Esophagus muscularis mucosa (tissue), 4 donors: ENCODE measurements around the gene PCDH1. TPM values are rescaled to one million over a fixed set of nuclear protein-coding genes. Genes with fewer than 3 reads are reported as not detected.

Experiments used
- DNase-seq: peaks from one replicate; pipeline ENCODE4 v3.0.0-alpha.2; 2017; ENCODE audit errors: extremely low spot score
- H3K27ac ChIP-seq, 4 donors: fragments of 200-600 bp; sonication (generic); replicated peaks in 1 of 4; 1 replicate in 3 of 4; 2 replicates in 1 of 4; pipeline ENCODE4 v1.5.1; 2016 to 2019; ENCODE audit warnings: mild to moderate bottlenecking in 1 of 4
- H3K27me3 ChIP-seq, 4 donors: fragments of 200-600 bp; sonication (generic); one replicate each; pipeline versions ENCODE4 v1.5.1 to v1.6.0; 2016 to 2019
- H3K36me3 ChIP-seq, 4 donors: fragments of 200-600 bp; sonication (generic); one replicate each; pipeline ENCODE4 v1.5.1; 2016 to 2019
- H3K4me1 ChIP-seq, 4 donors: fragments of 200-600 bp; sonication (generic); one replicate each; pipeline ENCODE4 v1.5.1; 2016 to 2019
- H3K4me3 ChIP-seq, 4 donors: fragments of 200-600 bp; sonication (generic); 1 replicate in 2 of 4; 2 replicates in 2 of 4; pipeline ENCODE4 v1.5.1; 2016 to 2019; ENCODE audit warnings: mild to moderate bottlenecking in 4 of 4, moderate library complexity in 1 of 4
- H3K9me3 ChIP-seq, 4 donors: fragments of 200-600 bp; sonication (generic); 1 replicate in 3 of 4; 2 replicates in 1 of 4; pipeline ENCODE4 v1.5.1; 2016 to 2019
- CTCF ChIP-seq, 3 experiments: fragments of 200-600 bp in 2 of 3; fragments of 450-650 bp in 1 of 3; sonication (generic) in 2 of 3; IDR thresholded peaks; one replicate each; pipeline ENCODE4 v1.5.1; 2017 to 2019; ENCODE audit warnings: antibody characterized with exemption in 3 of 3, mild to moderate bottlenecking in 2 of 3, moderate library complexity in 1 of 3
- EP300 ChIP-seq: sonication (generic); formaldehyde crosslinking; IDR thresholded peaks from one replicate; pipeline ENCODE4 v1.6.1; 2017; ENCODE audit warnings: antibody characterized with exemption
- POLR2A ChIP-seq: fragments of 450-650 bp; IDR thresholded peaks from one replicate; pipeline ENCODE4 v1.6.1; 2017; ENCODE audit warnings: antibody characterized with exemption, moderate library complexity, mild to moderate bottlenecking, low read depth
- POLR2AphosphoS5 ChIP-seq, 2 donors: sonication (generic); formaldehyde crosslinking; IDR thresholded peaks; one replicate each; pipeline ENCODE4 v1.6.1; 2017; ENCODE audit warnings: antibody characterized with exemption in 2 of 2
- WGBS: methylation state at CpG from one replicate; pipeline ENCODE4 v1.1.5; 2018; 5-methylcytosine and 5-hydroxymethylcytosine counted together
- intact Hi-C: fragments of 100-400 bp; cut with DNase I; formaldehyde crosslinking; loops from one replicate; pipeline ENCODE4 v1.15.1; 2023
- total RNA-seq, 4 donors: library from RNA; depleted of rRNA; stranded (reverse); fragments of >200 nt; gene quantifications; one replicate each; pipeline versions ENCODE4 v1.1.0 to v1.2.1, GENCODE V29; 2016

The PCDH1 gene
- total RNA-seq, 4 donors from 2014 or later: 18.7 to 57.8 (median 38.2) TPM

GRCh38 chr5:141882594-141883183, 4.5 kb upstream of the PCDH1 start:
- H3K4me1 ChIP-seq: peaks cover 46 to 61% (median 60%) of the 10 kb centered on the region in 4 donors
- WGBS: 12% methylated on average over 13 of the region's 13 CpGs
- no peak for DNase-seq
- no peak for TF ChIP-seq CTCF (IDR thresholded peaks at IDR 0.05)
- TF ChIP-seq POLR2AphosphoS5 (IDR thresholded peaks at IDR 0.05): no peak
- TF ChIP-seq POLR2A: no peak
- TF ChIP-seq EP300: no peak
- H3K27me3 ChIP-seq: peaks cover 0 to 70% (median 28%) of the 10 kb centered on the region in 4 donors
- H3K9me3 ChIP-seq: no peaks in the 10 kb centered on the region
- intact Hi-C loops: no loop called here
- no peaks in the 10 kb centered on the region for H3K36me3 ChIP-seq
- peak overlapping the region; percentile 48 to 63 (median 54) for H3K27ac ChIP-seq
- peak overlapping the region in 2 of 4 donors; percentile 4 to 19 for H3K4me3 ChIP-seq

GRCh38 chr5:141881886-141882285, 3.7 kb upstream of the PCDH1 start:
- H3K27ac ChIP-seq: peak overlapping the region; percentile 48 to 63 (median 54)
- peaks cover 0 to 1% (median 0%) of the 10 kb centered on the region in 4 donors for H3K36me3 ChIP-seq
- intact Hi-C loops: no loop called here
- H3K9me3 ChIP-seq: no peaks in the 10 kb centered on the region
- no peak for DNase-seq
- H3K4me1 ChIP-seq: peaks cover 49 to 69% (median 68%) of the 10 kb centered on the region in 4 donors
- no peak for TF ChIP-seq POLR2A
- TF ChIP-seq EP300: no peak
- 32% methylated on average over 4 of the region's 4 CpGs for WGBS
- no peak overlapping the region for H3K4me3 ChIP-seq
- H3K27me3 ChIP-seq: peaks cover 0 to 78% (median 34%) of the 10 kb centered on the region in 4 donors

- no peaks in the 10 kb centered on the region for H3K9me3 ChIP-seq
- intact Hi-C loops: no loop called here
- H3K36me3 ChIP-seq: peaks cover 0 to 6% (median 0%) of the 10 kb centered on the region in 4 donors
- peak overlapping the region; percentile 48 to 82 (median 54) for H3K27ac ChIP-seq
- no peak for DNase-seq
- H3K4me3 ChIP-seq: no peak overlapping the region
- peaks cover 0 to 85% (median 41%) of the 10 kb centered on the region in 4 donors for H3K27me3 ChIP-seq
- TF ChIP-seq CTCF (IDR thresholded peaks at IDR 0.05): no peak
- TF ChIP-seq EP300: no peak
- TF ChIP-seq POLR2AphosphoS5 (IDR thresholded peaks at IDR 0.05): peak in 1 of 2 donors; percentile 47
- no peak for TF ChIP-seq POLR2A
- peaks cover 56 to 76% (median 75%) of the 10 kb centered on the region in 4 donors for H3K4me1 ChIP-seq
- 35% methylated on average over 8 of the region's 8 CpGs for WGBS
These were observed 3.0 kb upstream of the PCDH1 start for GRCh38 chr5:141880961-141881801.

GRCh38 chr5:141879941-141880738, 1.9 kb upstream of the PCDH1 start:
- Histone ChIP-seq H3K9me3 (no peaks in the 10 kb centered on the region), H3K36me3 (peaks cover 0 to 6% (median 0%) of the 10 kb centered on the region in 4 donors), H3K27me3 (peaks cover 0 to 87% (median 48%) of the 10 kb centered on the region in 4 donors), H3K27ac (peak overlapping the region in 3 of 4 donors; percentile 44 to 82 (median 46)), H3K4me1 (peaks cover 63 to 87% (median 85%) of the 10 kb centered on the region in 4 donors), H3K4me3 (no peak overlapping the region)
- no peak for TF ChIP-seq EP300
- no peak for TF ChIP-seq POLR2AphosphoS5 (IDR thresholded peaks at IDR 0.05)
- no peak for TF ChIP-seq POLR2A
- TF ChIP-seq CTCF (IDR thresholded peaks at IDR 0.05): no peak
- intact Hi-C loops: loop anchor here (1.0 to 2.0 kb wide), 3 partner anchors 81 to 187 kb away; no protein-coding TSS in a partner anchor
- 36% methylated on average over 3 of the region's 7 CpGs for WGBS
- DNase-seq: peak; percentile 62
